GM20000 (cell line): ENCODE measurements around the gene FECH.

Experiments
- DNase-seq: peaks from one replicate; pipeline ENCODE4 v3.0.0; 2012; ENCODE audit warnings: low spot score
- CTCF ChIP-seq: IDR thresholded peaks from 2 replicates; pipeline ENCODE4 v1.5.1; 2012; ENCODE audit warnings: mild to moderate bottlenecking, control low read depth; ENCODE audit errors: extremely low read depth, missing control alignments

Gene FECH

GRCh38 chr18:57561261-57561660 is 25.2 kb downstream of the FECH start:
- no peak for TF ChIP-seq CTCF
- DNase-seq: no peak

- TF ChIP-seq CTCF: no peak
Observed at GRCh38 chr18:57559314-57559713, 27.2 kb downstream of the FECH start.

GRCh38 chr18:57555134-57555533 is 31.4 kb downstream of the FECH start:
- no peak for DNase-seq
- no peak for TF ChIP-seq CTCF

More at GRCh38 chr18:57559314-57559713, 27.2 kb downstream of the FECH start:
- DNase-seq: no peak

- no peak for TF ChIP-seq CTCF
- DNase-seq: no peak
Observed at GRCh38 chr18:57550510-57550909, 36.0 kb downstream of the FECH start.

- no peak for TF ChIP-seq CTCF
- DNase-seq: no peak
Observed at GRCh38 chr18:57547260-57547659, 39.2 kb downstream of the FECH start.

GRCh38 chr18:57544936-57545660 is 41.4 kb downstream of the FECH start:
- peak; percentile 43 for DNase-seq
- no peak for TF ChIP-seq CTCF

GRCh38 chr18:57543560-57543959 is 42.9 kb downstream of the FECH start:
- DNase-seq: no peak
- TF ChIP-seq CTCF: no peak
